Measurements from ENCODE around the gene EHD4.

- TF ChIP-seq CTCF (IDR thresholded peaks at IDR 0.05), result no peak
- no peak for TF ChIP-seq POLR2AphosphoS5 (IDR thresholded peaks at IDR 0.05)
- no peak for TF ChIP-seq POLR2A (IDR thresholded peaks at IDR 0.05)
These were observed 44.8 kb downstream of the EHD4 start for GRCh38 chr15:41927536-41927935.
